HepG2 (cell line): ENCODE data around the gene HPS4. TPM values are rescaled to one million over a fixed set of nuclear protein-coding genes. Genes with fewer than 3 reads are reported as not detected.

ENCODE experiments used
- ATAC-seq: fragments of 200-7000 bp; cut with Tn5 transposase; 3 replicates; pipeline ENCODE4 v1.9.1; 2020; ENCODE audit warnings: mild to moderate bottlenecking, moderate library complexity
- BruUV-seq: library from RNA; stranded (reverse); fragments of 400-500 nt; replicated peaks from 2 replicates; lab custom pipeline; 2021; lab: Mats Ljungman, UMichigan
- CTCF ChIA-PET: fragments of 300-600 bp; formaldehyde crosslinking; extraction: SDS; loops from one replicate; lab custom pipeline; 2021; ENCODE audit warnings: low total read pairs, inconsistent platforms, low intra/inter-chr PET ratio; lab: Yijun Ruan, JAX
- POLR2A ChIA-PET: fragments of 350-600 bp; sonication (Branson Sonifier 250); formaldehyde crosslinking; loops from one replicate; lab custom pipeline; 2020; ENCODE audit warnings: antibody characterized with exemption, inconsistent platforms; lab: Yijun Ruan, JAX
- DNase-seq: peaks from one replicate; pipeline ENCODE4 v3.0.0-alpha.2; 2015; ENCODE audit warnings: low spot score
- FAIRE-seq: peaks from 3 replicates; lab custom pipeline; 2011; peaks lifted over from hg19 to GRCh38; lab: Jason Lieb, UNC
- H2AFZ ChIP-seq: one replicate; pipeline ENCODE4 v1.6.1; 2011; ENCODE audit warnings: low read length, inconsistent platforms
- H3K27ac ChIP-seq: fragments of 300-600 bp; 3 replicates; pipeline ENCODE4 v1.8.0; 2011; ENCODE audit warnings: mixed run types, mild to moderate bottlenecking, mixed read lengths, low read length, inconsistent platforms; ENCODE audit not compliant: insufficient read depth; ENCODE audit errors: extremely low read length
- H3K27me3 ChIP-seq, 2 experiments: fragments of 200-600 bp in 1 of 2; 2 replicates in 1 of 2; 3 replicates in 1 of 2; pipeline versions ENCODE4 v1.6.0 to v1.8.0; 2011; ENCODE audit warnings: low read length in 2 of 2, mild to moderate bottlenecking in 2 of 2, moderate library complexity in 2 of 2, inconsistent platforms in 1 of 2; ENCODE audit not compliant: insufficient read depth in 2 of 2, control insufficient read depth in 1 of 2
- H3K36me3 ChIP-seq, 2 experiments: fragments of 200-600 bp in 1 of 2; replicated peaks in 1 of 2; 2 replicates in 1 of 2; 3 replicates in 1 of 2; pipeline versions ENCODE4 v1.5.1 to v1.8.0; 2011; ENCODE audit warnings: low read length in 2 of 2, inconsistent platforms in 1 of 2; ENCODE audit not compliant: insufficient read depth in 2 of 2, control insufficient read depth in 1 of 2
- H3K4me1 ChIP-seq: 2 replicates; pipeline ENCODE4 v1.5.1; 2012; ENCODE audit warnings: low read length, inconsistent platforms; ENCODE audit not compliant: insufficient read depth
- H3K4me2 ChIP-seq: 2 replicates; pipeline ENCODE4 v1.6.0; 2011; ENCODE audit warnings: low read depth, low read length, inconsistent platforms
- H3K4me3 ChIP-seq, 3 experiments: fragments of 200-600 bp in 1 of 3; sonication (generic), shearing (Covaris generic) in 1 of 3; replicated peaks in 1 of 3; 2 replicates each; pipeline ENCODE4 v1.5.1; 2011 to 2016; ENCODE audit warnings: low read length in 3 of 3, inconsistent platforms in 2 of 3, low read depth in 2 of 3, mild to moderate bottlenecking in 2 of 3, control low read depth in 1 of 3, mixed read lengths in 1 of 3; ENCODE audit not compliant: insufficient read depth in 1 of 3
- H3K79me2 ChIP-seq: one replicate; pipeline ENCODE4 v1.6.1; 2011; ENCODE audit warnings: low read length, inconsistent platforms; ENCODE audit not compliant: insufficient read depth
- H3K9ac ChIP-seq: 2 replicates; pipeline ENCODE4 v1.6.0; 2011; ENCODE audit warnings: mild to moderate bottlenecking, low read depth, low read length, inconsistent platforms; ENCODE audit not compliant: insufficient read depth
- H3K9me3 ChIP-seq: 2 replicates; pipeline ENCODE4 v1.5.1; 2012; ENCODE audit warnings: mild to moderate bottlenecking, low read length
- H4K20me1 ChIP-seq: 2 replicates; pipeline ENCODE4 v1.6.0; 2011; ENCODE audit warnings: inconsistent platforms, mild to moderate bottlenecking, low read length, moderate library complexity; ENCODE audit not compliant: insufficient read depth
- ARID3A ChIP-seq: IDR thresholded peaks from 2 replicates; pipeline ENCODE4 v1.6.1; 2012; ENCODE audit warnings: low read depth, low read length, improper control_type of control experiment
- CAMTA2 ChIP-seq: sonication (generic); formaldehyde crosslinking; IDR thresholded peaks from 2 replicates; pipeline ENCODE4 v1.4.0; 2020; ENCODE audit warnings: mild to moderate bottlenecking, missing genetic modification reagents, borderline replicate concordance
- HIC2 ChIP-seq: sonication (generic); formaldehyde crosslinking; IDR thresholded peaks from 2 replicates; pipeline ENCODE4 v1.9.0; 2022; ENCODE audit warnings: low read depth, missing genetic modification reagents
- LRRFIP1 ChIP-seq: sonication (generic); formaldehyde crosslinking; conservative IDR thresholded peaks from 2 replicates; pipeline ENCODE4 v1.4.0; 2020; ENCODE audit warnings: missing genetic modification reagents
- NFATC3 ChIP-seq: sonication (generic); formaldehyde crosslinking; IDR thresholded peaks from 2 replicates; pipeline ENCODE4 v1.5.1; 2020; ENCODE audit warnings: mild to moderate bottlenecking, missing genetic modification reagents
- PHF5A ChIP-seq: IDR thresholded peaks from one replicate; pipeline ENCODE4 v1.6.1; 2018; ENCODE audit warnings: low read depth, missing genetic modification reagents; ENCODE audit not compliant: unreplicated experiment
- PTBP1 ChIP-seq: fragments of 200-400 bp; formaldehyde crosslinking; IDR thresholded peaks from 2 replicates; pipeline ENCODE4 v1.6.1; 2018; ENCODE audit warnings: low read length, low read depth; ENCODE audit not compliant: poor library complexity, severe bottlenecking
- RAD51 ChIP-seq: fragments of 450-650 bp; IDR thresholded peaks from 2 replicates; pipeline ENCODE4 v1.6.1; 2016; ENCODE audit warnings: borderline replicate concordance
- TOE1 ChIP-seq: sonication (generic); formaldehyde crosslinking; IDR thresholded peaks from 2 replicates; pipeline ENCODE4 v1.4.0; 2020; ENCODE audit warnings: mild to moderate bottlenecking, missing genetic modification reagents
- ZNF414 ChIP-seq: sonication (generic); formaldehyde crosslinking; IDR thresholded peaks from 2 replicates; pipeline ENCODE4 v1.5.0; 2020; ENCODE audit warnings: missing genetic modification reagents
- ZNF607 ChIP-seq: sonication (generic); formaldehyde crosslinking; IDR thresholded peaks from 2 replicates; pipeline ENCODE4 v1.5.1; 2020; ENCODE audit warnings: missing genetic modification reagents, mild to moderate bottlenecking, borderline replicate concordance
- ZSCAN9 ChIP-seq: IDR thresholded peaks from 2 replicates; pipeline ENCODE4 v1.6.1; 2016; ENCODE audit warnings: borderline replicate concordance
- WGBS: methylation state at CpG from one replicate; pipeline ENCODE4 v1.1.6; 2017; ENCODE audit warnings: low lambda C conversion rate; 5-methylcytosine and 5-hydroxymethylcytosine counted together
- in situ Hi-C: cut with HindIII; loops from 2 replicates; pipeline ENCODE4 v1.10.0; 2017; ENCODE audit warnings: low pct_unique_long_range_greater_than_20kb; ENCODE audit not compliant: extremely low pct_ligation_motif_present
- intact Hi-C: fragments of 100-400 bp; cut with micrococcal nuclease; formaldehyde crosslinking; loops from one replicate; pipeline ENCODE4 v1.10.0; 2022; ENCODE audit not compliant: unreplicated experiment
- polyA plus RNA-seq, 8 experiments: library from polyadenylated mRNA; depleted of rRNA in 3 of 8; stranded (reverse) in 7 of 8; unstranded in 1 of 8; fragments of >200 nt; fragmentation: Illumina TruSeq in 4 of 8; extraction: Trizol in 4 of 8; gene quantifications; 2 replicates each; pipeline versions ENCODE4 v1.2.1 to v1.2.3, GENCODE V29; 2011 to 2016; ENCODE audit warnings: low read depth in 4 of 8, missing spikeins in 1 of 8, mixed read lengths in 1 of 8; ENCODE audit not compliant: insufficient read depth in 1 of 8
- total RNA-seq, 5 experiments: library from RNA; depleted of rRNA; stranded (reverse); fragments of >200 nt; fragmentation: Illumina TruSeq; extraction: Trizol; gene quantifications; 2 replicates each; pipeline ENCODE4 v1.2.3, GENCODE V29; 2016; ENCODE audit warnings: low read depth in 1 of 5

HPS4 gene
- total and polyA plus RNA-seq, 2 of the 13 experiments (the other 11 are each of a cell fraction or from before 2014, with no cell fraction given) = 27.4 to 34.0 TPM

GRCh38 chr22:26482161-26482560 is 1.4 kb downstream of the HPS4 start:
- ChIA-PET CTCF (no interaction called here), POLR2A (interaction anchor here (1.9 to 3.4 kb wide), 2 partner anchors 20 to 30 kb away, joined by 10 to 27 read pairs; partner anchors contain the start of gene TFIP11)
- FAIRE-seq (no peak), DNase-seq (no peak), ATAC-seq (no peak)
- peaks cover 77% of the 10 kb centered on the region for H3K4me1 ChIP-seq
- peak overlapping the region; percentile 79 to 94 (median 91); a peak in 3 of 6 replicates for H3K4me3 ChIP-seq
- H3K4me2 ChIP-seq = peak overlapping the region; percentile 83
- H3K9me3 ChIP-seq = no peaks in the 10 kb centered on the region
- peaks cover 79% of the 10 kb centered on the region for H3K79me2 ChIP-seq
- 66% methylated on average over 5 of the region's 5 CpGs for WGBS
- in situ Hi-C loops (no loop called here), intact Hi-C loops (no loop called here)
- peak overlapping the region; percentile 4 for H3K27ac ChIP-seq
- peak overlapping the region; percentile 95; the same call in 1 of the 2 replicates for H3K9ac ChIP-seq
- peaks cover 0 to 3% of the 10 kb centered on the region in 2 experiments; a peak in 3 of 5 replicates for H3K36me3 ChIP-seq
- no peaks in the 10 kb centered on the region for H4K20me1 ChIP-seq
- no peaks in the 10 kb centered on the region; a peak in 1 of 5 replicates for H3K27me3 ChIP-seq
- TF ChIP-seq CAMTA2 (no peak), LRRFIP1 (CRISPR knock-in tag) (no peak), PTBP1 (no peak), HIC2 (CRISPR knock-in tag) (no peak), ARID3A (no peak), ZSCAN9 (CRISPR knock-in tag) (no peak), PHF5A (CRISPR knock-in tag) (no peak), ZNF414 (no peak), ZNF607 (CRISPR knock-in tag) (no peak), TOE1 (CRISPR knock-in tag) (no peak), RAD51 (no peak), NFATC3 (no peak)
- TF ChIP-seq, all 625 proteins: peak for 0
- H2AFZ ChIP-seq = no peak overlapping the region
- no TSS peak for BruUV-seq
